K562 (cell line): ENCODE measurements around the gene TMEM132E. TPM values are rescaled to one million over a fixed set of nuclear protein-coding genes. Genes with fewer than 3 reads are reported as not detected.

Source experiments
- RBM25 ChIP-seq: fragments of 200-400 bp; formaldehyde crosslinking; IDR thresholded peaks from 2 replicates; pipeline ENCODE4 v1.6.1; 2018; ENCODE audit warnings: low read length, low read depth, moderate library complexity; ENCODE audit not compliant: severe bottlenecking
- ZNF609 ChIP-seq: sonication (generic); formaldehyde crosslinking; IDR thresholded peaks from 2 replicates; pipeline ENCODE4 v1.8.1; 2023; ENCODE audit warnings: missing genetic modification reagents, mild to moderate bottlenecking, borderline replicate concordance
- polyA plus RNA-seq, 8 experiments: library from polyadenylated mRNA; depleted of rRNA in 4 of 8; stranded (reverse) in 5 of 8; unstranded in 3 of 8; fragments of >200 nt; fragmentation: Nextera tagmentation in 2 of 8; fragmentation: Illumina TruSeq in 1 of 8; extraction: Ambion mirVana in 2 of 8; extraction: Trizol in 1 of 8; gene quantifications; 2 replicates each; pipeline versions ENCODE4 v1.2.1 to v1.2.3, GENCODE V29; 2011 to 2014; ENCODE audit warnings: inconsistent platforms in 1 of 8, missing spikeins in 1 of 8
- total RNA-seq, 7 experiments: library from RNA; depleted of rRNA in 6 of 7; stranded (reverse); fragments of >200 nt in 6 of 7; fragmentation: Illumina TruSeq in 2 of 7; extraction: Trizol in 2 of 7; gene quantifications; 2 replicates each; pipeline versions ENCODE4 v1.2.1 to v1.2.3, GENCODE V29; 2011 to 2021; ENCODE audit warnings: low replicate concordance in 1 of 7

Gene TMEM132E
- total and polyA plus RNA-seq, 9 of the 15 experiments (the other 6 are each of a cell fraction or from before 2014, with no cell fraction given) = not detected

DNA sequence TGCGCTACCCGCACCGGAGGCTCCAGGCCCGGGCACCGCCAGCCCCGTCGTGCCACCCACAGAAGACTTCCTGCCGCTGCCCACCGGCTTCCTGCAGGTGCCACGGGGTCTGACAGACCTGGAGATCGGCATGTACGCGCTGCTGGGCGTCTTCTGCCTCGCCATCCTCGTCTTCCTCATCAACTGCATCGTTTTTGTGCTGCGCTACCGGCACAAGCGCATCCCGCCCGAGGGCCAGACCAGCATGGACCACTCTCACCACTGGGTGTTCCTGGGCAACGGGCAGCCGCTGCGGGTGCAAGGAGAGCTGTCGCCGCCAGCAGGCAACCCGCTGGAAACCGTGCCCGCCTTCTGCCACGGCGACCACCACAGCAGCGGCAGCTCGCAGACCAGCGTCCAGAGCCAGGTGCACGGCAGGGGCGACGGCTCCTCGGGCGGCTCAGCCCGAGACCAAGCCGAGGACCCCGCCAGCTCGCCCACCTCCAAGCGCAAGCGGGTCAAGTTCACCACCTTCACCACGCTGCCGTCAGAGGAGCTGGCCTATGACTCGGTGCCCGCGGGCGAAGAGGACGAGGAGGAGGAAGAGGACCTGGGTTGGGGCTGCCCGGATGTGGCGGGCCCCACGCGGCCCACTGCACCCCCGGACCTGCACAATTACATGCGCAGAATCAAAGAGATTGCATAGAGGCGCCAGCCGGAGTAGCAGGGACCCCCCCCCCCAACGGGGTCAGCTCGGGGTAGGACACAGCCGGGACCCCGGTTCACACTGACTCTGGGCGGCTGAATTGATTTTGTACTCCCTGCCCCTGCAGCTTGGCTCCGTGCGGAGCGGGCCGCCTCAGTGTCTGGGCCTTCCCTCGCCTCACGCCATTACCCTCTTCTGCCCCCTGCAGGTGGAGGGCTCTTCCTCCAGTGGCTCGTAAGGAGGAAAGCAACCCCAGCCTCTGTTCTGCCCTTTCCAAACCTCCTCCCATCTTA, 58.5 kb downstream of the TMEM132E start (continued):
- no peak for TF ChIP-seq ZNF609 (CRISPR knock-in tag)
- no peak for TF ChIP-seq RBM25
- TF ChIP-seq, all 486 proteins: peak for 14
